Neural cell (in vitro differentiated cells): Measurements from ENCODE around the gene TRERF1. TPM values are rescaled to one million over a fixed set of nuclear protein-coding genes. Genes with fewer than 3 reads are reported as not detected.

Experiments used
- H2AFZ ChIP-seq: fragments of 200-600, 300-800 bp; sonication (generic), shearing (Covaris generic); 2 replicates; pipeline ENCODE4 v1.6.0; 2014; ENCODE audit warnings: low read depth, mild to moderate bottlenecking, antibody characterized with exemption, low read length, moderate library complexity
- H3F3A ChIP-seq: fragments of 200-600 bp; shearing (Covaris generic); 2 replicates; pipeline ENCODE4 v1.6.1; 2016; ENCODE audit warnings: mild to moderate bottlenecking, moderate library complexity, mixed read lengths, antibody characterized with exemption, low read length; ENCODE audit not compliant: insufficient read depth, poor library complexity, severe bottlenecking
- H3K27ac ChIP-seq: fragments of 200-600, 300-800 bp; sonication (generic), shearing (Covaris generic); 2 replicates; pipeline ENCODE4 v1.5.1; 2014; ENCODE audit warnings: mild to moderate bottlenecking, low read length, moderate library complexity
- H3K27me3 ChIP-seq: fragments of 300-800, 200-600 bp; sonication (generic), shearing (Covaris generic); 2 replicates; pipeline ENCODE4 v1.6.0; 2014; ENCODE audit warnings: mild to moderate bottlenecking, low read depth, low read length, moderate library complexity; ENCODE audit not compliant: insufficient read depth
- H3K36me3 ChIP-seq: fragments of 300-800, 200-600 bp; sonication (generic), shearing (Covaris generic); 2 replicates; pipeline ENCODE4 v1.5.1; 2014; ENCODE audit warnings: mild to moderate bottlenecking, antibody characterized with exemption, low read length, moderate library complexity; ENCODE audit not compliant: insufficient read depth
- H3K4me2 ChIP-seq: fragments of 300-800, 200-600 bp; sonication (generic), shearing (Covaris generic); 2 replicates; pipeline ENCODE4 v1.6.0; 2014; ENCODE audit warnings: mild to moderate bottlenecking, low read length
- H3K4me3 ChIP-seq: fragments of 300-800, 200-600 bp; sonication (generic), shearing (Covaris generic); 2 replicates; pipeline ENCODE4 v1.5.1; 2014; ENCODE audit warnings: mild to moderate bottlenecking, low read length, moderate library complexity
- H3K79me2 ChIP-seq: fragments of 200-600 bp; shearing (Covaris generic); replicated peaks from 2 replicates; pipeline ENCODE4 v1.6.0; 2014; ENCODE audit warnings: mild to moderate bottlenecking, low read length, moderate library complexity; ENCODE audit not compliant: insufficient read depth
- H3K9ac ChIP-seq: fragments of 300-800, 200-600 bp; sonication (generic), shearing (Covaris generic); 2 replicates; pipeline ENCODE4 v1.6.1; 2016; ENCODE audit warnings: mild to moderate bottlenecking, low read length, mixed read lengths
- H3K9me2 ChIP-seq: fragments of 200-600 bp; shearing (Covaris generic); 2 replicates; pipeline ENCODE4 v1.6.1; 2016; ENCODE audit warnings: mild to moderate bottlenecking, low read length, mixed read lengths; ENCODE audit not compliant: insufficient read depth
- H3K9me3 ChIP-seq: fragments of 200-600, 300-800 bp; sonication (generic), shearing (Covaris generic); 2 replicates; pipeline ENCODE4 v1.6.1; 2016; ENCODE audit warnings: mild to moderate bottlenecking, mixed run types, low read length, moderate library complexity, mixed read lengths
- H4K20me1 ChIP-seq: fragments of 200-600 bp; shearing (Covaris generic); 2 replicates; pipeline ENCODE4 v1.6.1; 2016; ENCODE audit warnings: mild to moderate bottlenecking, mixed run types; ENCODE audit not compliant: insufficient read depth
- EP300 ChIP-seq: fragments of 450-650 bp; conservative IDR thresholded peaks from 2 replicates; pipeline ENCODE4 v1.6.1; 2014; ENCODE audit warnings: antibody characterized with exemption, mild to moderate bottlenecking, moderate library complexity; ENCODE audit not compliant: poor library complexity, severe bottlenecking
- EZH2 ChIP-seq: fragments of 200-600, 300-800 bp; shearing (Covaris generic), sonication (generic); IDR thresholded peaks from 2 replicates; pipeline ENCODE4 v1.6.1; 2014; ENCODE audit warnings: antibody characterized with exemption, low read length, borderline replicate concordance, mild to moderate bottlenecking; ENCODE audit not compliant: insufficient read depth, poor library complexity, severe bottlenecking
- MXI1 ChIP-seq: fragments of 450-650 bp; conservative IDR thresholded peaks from 2 replicates; pipeline ENCODE4 v1.6.1; 2014; ENCODE audit warnings: antibody characterized with exemption, mild to moderate bottlenecking; ENCODE audit not compliant: poor library complexity, severe bottlenecking
- POLR2AphosphoS5 ChIP-seq: IDR thresholded peaks from 2 replicates; pipeline ENCODE4 v1.6.1; 2012
- RAD21 ChIP-seq: fragments of 450-650 bp; conservative IDR thresholded peaks from 2 replicates; pipeline ENCODE4 v1.6.1; 2014; ENCODE audit warnings: antibody characterized with exemption, mild to moderate bottlenecking, moderate library complexity
- REST ChIP-seq: IDR thresholded peaks from 2 replicates; pipeline ENCODE4 v1.6.1; 2012; ENCODE audit warnings: borderline replicate concordance
- SMC3 ChIP-seq: fragments of 450-650 bp; conservative IDR thresholded peaks from 2 replicates; pipeline ENCODE4 v1.6.1; 2014; ENCODE audit warnings: antibody characterized with exemption, mild to moderate bottlenecking, moderate library complexity; ENCODE audit not compliant: poor library complexity
- TAF1 ChIP-seq: IDR thresholded peaks from 2 replicates; pipeline ENCODE4 v1.6.1; 2012; ENCODE audit warnings: low read depth
- polyA plus RNA-seq: library from polyadenylated mRNA; depleted of rRNA; stranded (reverse); fragments of >200 nt; gene quantifications from 2 replicates; pipeline ENCODE4 v1.2.3, GENCODE V29; 2014
- TF ChIP-seq, protein P1 (sequence below): fragments of 450-650 bp; IDR thresholded peaks from 2 replicates; pipeline ENCODE4 v1.5.1; 2014; ENCODE audit warnings: antibody characterized with exemption, mild to moderate bottlenecking, moderate library complexity; ENCODE audit not compliant: poor library complexity, severe bottlenecking

The TRERF1 gene
- polyA plus RNA-seq, 1 donor from 2014 or later, result 4.5 TPM

DNA sequence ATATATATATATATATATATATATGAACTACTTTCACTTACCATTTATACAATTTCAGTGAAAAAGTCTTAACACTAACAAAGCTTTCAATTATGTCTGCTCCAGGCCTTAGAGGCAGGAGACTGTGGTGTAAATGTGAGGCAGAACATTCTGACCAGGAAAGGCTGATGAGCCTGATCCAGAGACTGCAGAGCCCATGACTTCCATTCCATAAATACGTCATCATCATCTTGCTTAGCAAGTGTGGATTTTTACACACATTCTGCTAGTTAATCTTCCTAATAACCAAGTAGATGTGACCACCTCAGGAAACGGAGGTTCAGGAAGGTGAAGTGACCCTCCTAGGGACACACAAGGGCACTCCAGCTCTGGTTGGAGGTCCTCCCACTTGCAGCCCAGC is 14.9 kb downstream of the TRERF1 start:
- peaks cover 8% of the 10 kb centered on the region for H3K36me3 ChIP-seq
- H3F3A ChIP-seq, result peaks cover 4% of the 10 kb centered on the region
- no peaks in the 10 kb centered on the region for H3K9me2 ChIP-seq
- H3K9me3 ChIP-seq, result peaks cover 9% of the 10 kb centered on the region
- H3K4me2 ChIP-seq, result no peak overlapping the region
- H3K27ac ChIP-seq, result no peak overlapping the region
- H2AFZ ChIP-seq, result no peak overlapping the region
- no peaks in the 10 kb centered on the region for H4K20me1 ChIP-seq
- H3K4me3 ChIP-seq, result no peak overlapping the region
- H3K9ac ChIP-seq, result no peak overlapping the region
- H3K79me2 ChIP-seq, result peaks cover 23% of the 10 kb centered on the region
- H3K27me3 ChIP-seq, result no peaks in the 10 kb centered on the region
- TF ChIP-seq, protein P1, sequence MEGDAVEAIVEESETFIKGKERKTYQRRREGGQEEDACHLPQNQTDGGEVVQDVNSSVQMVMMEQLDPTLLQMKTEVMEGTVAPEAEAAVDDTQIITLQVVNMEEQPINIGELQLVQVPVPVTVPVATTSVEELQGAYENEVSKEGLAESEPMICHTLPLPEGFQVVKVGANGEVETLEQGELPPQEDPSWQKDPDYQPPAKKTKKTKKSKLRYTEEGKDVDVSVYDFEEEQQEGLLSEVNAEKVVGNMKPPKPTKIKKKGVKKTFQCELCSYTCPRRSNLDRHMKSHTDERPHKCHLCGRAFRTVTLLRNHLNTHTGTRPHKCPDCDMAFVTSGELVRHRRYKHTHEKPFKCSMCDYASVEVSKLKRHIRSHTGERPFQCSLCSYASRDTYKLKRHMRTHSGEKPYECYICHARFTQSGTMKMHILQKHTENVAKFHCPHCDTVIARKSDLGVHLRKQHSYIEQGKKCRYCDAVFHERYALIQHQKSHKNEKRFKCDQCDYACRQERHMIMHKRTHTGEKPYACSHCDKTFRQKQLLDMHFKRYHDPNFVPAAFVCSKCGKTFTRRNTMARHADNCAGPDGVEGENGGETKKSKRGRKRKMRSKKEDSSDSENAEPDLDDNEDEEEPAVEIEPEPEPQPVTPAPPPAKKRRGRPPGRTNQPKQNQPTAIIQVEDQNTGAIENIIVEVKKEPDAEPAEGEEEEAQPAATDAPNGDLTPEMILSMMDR, result no peak
- TF ChIP-seq REST (no peak), POLR2AphosphoS5 (no peak), RAD21 (no peak)

DNA sequence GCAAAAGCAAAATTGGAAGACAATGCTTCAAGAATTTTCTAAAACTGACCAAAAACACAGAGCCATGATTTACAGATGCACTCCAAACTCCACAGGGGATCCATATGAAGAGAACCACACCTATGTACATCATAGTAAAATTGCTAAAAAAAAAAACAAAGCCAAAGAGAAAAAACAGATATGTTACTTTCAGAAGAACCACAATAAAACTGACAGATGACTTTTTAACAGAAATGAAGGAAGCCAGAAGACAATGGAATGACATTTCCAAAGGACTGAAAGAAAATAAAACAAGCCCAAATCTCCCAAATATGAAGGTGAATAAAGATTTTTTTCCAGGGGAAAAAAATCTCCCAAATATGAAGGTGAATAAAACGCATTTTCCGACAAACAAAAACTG is 17.5 kb downstream of the TRERF1 start:
- no peaks in the 10 kb centered on the region for H3K9me2 ChIP-seq
- no peaks in the 10 kb centered on the region for H4K20me1 ChIP-seq
- H3K27me3 ChIP-seq, result no peaks in the 10 kb centered on the region
- no peak overlapping the region for H3K9ac ChIP-seq
- H3K27ac ChIP-seq, result no peak overlapping the region
- TF ChIP-seq MXI1 (no peak), EP300 (no peak), POLR2AphosphoS5 (no peak), EZH2 (no peak), REST (no peak), SMC3 (no peak), TAF1 (no peak), RAD21 (no peak)
- TF ChIP-seq, protein P1, result no peak
- peaks cover 17% of the 10 kb centered on the region for H3K79me2 ChIP-seq
- peaks cover 8% of the 10 kb centered on the region for H3K36me3 ChIP-seq
- peaks cover 9% of the 10 kb centered on the region for H3K9me3 ChIP-seq
- H2AFZ ChIP-seq, result no peak overlapping the region
- H3F3A ChIP-seq, result no peaks in the 10 kb centered on the region
- no peak overlapping the region for H3K4me3 ChIP-seq
- no peak overlapping the region for H3K4me2 ChIP-seq
